Type B pancreatic cell (in vitro differentiated cells): Measurements from ENCODE around the gene EFNA5. TPM values are rescaled to one million over a fixed set of nuclear protein-coding genes. Genes with fewer than 3 reads are reported as not detected.
A peak's percentile ranks its signal among the peaks of the same experiment; 100 is the strongest.

Experiments
- DNase-seq: peaks from one replicate; pipeline ENCODE4 v3.0.0; 2021; ENCODE audit warnings: mixed read lengths; ENCODE audit not compliant: unreplicated experiment; ENCODE audit errors: extremely low spot score
- H3K27ac Mint-ChIP-seq: 2 replicates; pipeline ENCODE4 v1.8.0; 2021; ENCODE audit warnings: mild to moderate bottlenecking, mixed read lengths
- H3K27me3 Mint-ChIP-seq: 2 replicates; pipeline ENCODE4 v1.8.0; 2021; ENCODE audit warnings: mixed read lengths
- H3K36me3 Mint-ChIP-seq: 2 replicates; pipeline ENCODE4 v1.8.0; 2021; ENCODE audit warnings: mixed read lengths
- H3K4me1 Mint-ChIP-seq: one replicate; pipeline ENCODE4 v1.8.0; 2021; ENCODE audit warnings: mixed read lengths; ENCODE audit not compliant: unreplicated experiment
- H3K4me3 Mint-ChIP-seq: 2 replicates; pipeline ENCODE4 v1.8.0; 2021; ENCODE audit warnings: mild to moderate bottlenecking, mixed read lengths
- H3K9me3 Mint-ChIP-seq: 2 replicates; pipeline ENCODE4 v1.8.0; 2021; ENCODE audit warnings: mixed read lengths
- CTCF ChIP-seq: fragments of 200-600 bp; sonication (generic); conservative IDR thresholded peaks from 2 replicates; pipeline ENCODE4 v1.5.0; 2021; ENCODE audit warnings: antibody characterized with exemption, mild to moderate bottlenecking
- total RNA-seq: library from RNA; stranded (reverse); gene quantifications from 2 replicates; pipeline ENCODE4 v1.2.1, GENCODE V29; 2021; ENCODE audit warnings: low replicate concordance

EFNA5 gene
- total RNA-seq, 1 donor from 2014 or later = 65.0 TPM

- Mint-ChIP-seq H3K36me3 (no peaks in the 10 kb centered on the region), H3K4me3 (no peak overlapping the region), H3K27ac (peak overlapping the region; percentile 87), H3K27me3 (no peaks in the 10 kb centered on the region), H3K9me3 (no peaks in the 10 kb centered on the region), H3K4me1 (peaks cover 70% of the 10 kb centered on the region)
- no peak for DNase-seq
- TF ChIP-seq CTCF = no peak
Observed at GRCh38 chr5:107468276-107468675, 202.5 kb downstream of the EFNA5 start.

- Mint-ChIP-seq H3K4me1 (peaks cover 66% of the 10 kb centered on the region), H3K27ac (peak overlapping the region; percentile 61), H3K9me3 (no peaks in the 10 kb centered on the region), H3K36me3 (no peaks in the 10 kb centered on the region), H3K4me3 (no peak overlapping the region), H3K27me3 (no peaks in the 10 kb centered on the region)
- no peak for TF ChIP-seq CTCF
- DNase-seq = no peak
Observed at GRCh38 chr5:107467137-107467932, 203.4 kb downstream of the EFNA5 start.

GRCh38 chr5:107466233-107466769, 204.4 kb downstream of the EFNA5 start:
- Mint-ChIP-seq H3K4me1 (peaks cover 72% of the 10 kb centered on the region), H3K4me3 (peak overlapping the region; percentile 62), H3K36me3 (no peaks in the 10 kb centered on the region), H3K27ac (peak overlapping the region; percentile 81), H3K9me3 (no peaks in the 10 kb centered on the region), H3K27me3 (no peaks in the 10 kb centered on the region)
- DNase-seq = no peak
- TF ChIP-seq CTCF = no peak

DNA sequence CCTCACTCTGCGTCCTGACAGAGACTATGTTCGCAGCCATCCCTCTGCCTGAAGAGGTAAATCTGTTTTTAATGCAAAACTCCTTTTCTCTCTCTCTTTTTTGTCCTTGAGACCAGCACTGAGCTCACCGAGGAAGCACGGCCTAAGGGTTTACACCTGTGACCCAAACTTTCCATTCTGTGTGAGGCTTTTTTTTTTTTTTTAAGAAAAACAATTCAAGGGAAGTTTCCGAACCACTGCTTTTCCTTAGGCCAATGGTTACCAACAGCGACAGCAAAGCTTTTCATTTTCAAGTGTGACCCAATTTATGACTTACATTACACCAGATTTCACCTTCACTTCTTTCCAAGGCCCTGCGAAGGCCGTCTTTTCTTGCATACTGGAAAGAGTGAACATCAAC, 205.9 kb downstream of the EFNA5 start:
- no peaks in the 10 kb centered on the region for H3K27me3 Mint-ChIP-seq
- no peaks in the 10 kb centered on the region for H3K36me3 Mint-ChIP-seq
- peak overlapping the region; percentile 30 for H3K27ac Mint-ChIP-seq
- no peaks in the 10 kb centered on the region for H3K9me3 Mint-ChIP-seq
- no peak for DNase-seq
- peaks cover 76% of the 10 kb centered on the region for H3K4me1 Mint-ChIP-seq
- no peak for TF ChIP-seq CTCF
- peak overlapping the region; percentile 56 for H3K4me3 Mint-ChIP-seq

DNA sequence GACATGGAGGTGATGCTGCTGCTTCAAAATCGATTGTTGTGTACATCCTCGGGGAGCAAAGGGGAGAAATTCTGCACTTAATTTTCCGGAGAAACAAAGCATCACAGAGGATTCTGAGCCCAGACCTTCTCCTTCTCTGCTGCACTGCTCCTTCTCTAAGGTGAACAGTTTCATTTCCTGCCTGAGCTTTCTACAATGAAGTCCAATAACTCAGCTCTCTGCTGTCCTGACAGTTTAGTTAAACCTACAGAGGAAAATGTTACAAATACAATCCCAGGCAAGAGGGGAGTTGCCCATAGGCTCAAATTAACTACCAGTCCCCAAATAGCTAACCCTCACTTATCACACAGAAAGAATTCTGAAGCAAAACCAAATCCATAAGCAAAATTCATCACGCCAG, 206.3 kb downstream of the EFNA5 start:
- TF ChIP-seq CTCF = no peak
- no peaks in the 10 kb centered on the region for H3K9me3 Mint-ChIP-seq
- no peak for DNase-seq
- H3K4me1 Mint-ChIP-seq = peaks cover 76% of the 10 kb centered on the region
- no peaks in the 10 kb centered on the region for H3K36me3 Mint-ChIP-seq
- H3K27ac Mint-ChIP-seq = peak overlapping the region; percentile 30
- H3K27me3 Mint-ChIP-seq = no peaks in the 10 kb centered on the region
- peak overlapping the region; percentile 56 for H3K4me3 Mint-ChIP-seq
